ENCODE results near the gene EPC2. TPM values are rescaled to one million over a fixed set of nuclear protein-coding genes. Genes with fewer than 3 reads are reported as not detected.

Gene EPC2
- total RNA-seq, 3 donors from 2014 or later, result 23.4 to 36.3 (median 29.2) TPM

DNA sequence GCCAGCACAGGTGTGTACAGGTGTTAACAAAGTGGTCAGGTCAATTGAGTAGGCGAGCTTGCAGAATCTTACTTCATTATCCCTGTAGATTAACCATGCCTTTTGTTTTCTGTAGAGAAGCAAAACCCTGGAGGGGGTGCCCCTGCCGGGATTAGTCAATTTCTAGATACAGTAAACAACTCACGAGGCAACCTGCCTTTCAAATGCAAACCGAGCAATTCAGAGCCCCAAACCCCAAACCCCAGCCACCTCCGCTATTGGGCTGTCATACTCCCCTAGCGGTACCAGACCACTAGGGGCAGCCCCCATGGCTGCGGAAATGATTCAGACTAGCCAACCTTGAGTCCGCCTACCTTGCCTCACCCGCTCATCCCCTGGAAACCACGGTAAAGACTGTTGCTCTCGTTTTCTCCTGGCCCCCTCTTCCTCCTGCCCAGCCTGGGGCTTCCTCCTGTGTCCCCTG lies 169.1 kb downstream of the EPC2 start:
- Histone ChIP-seq H3K9me3 (no peaks in the 10 kb centered on the region), H3K36me3 (ENCODE audit: low read depth) (no peaks in the 10 kb centered on the region), H3K4me1 (ENCODE audit: low read depth) (peaks cover 14% of the 10 kb centered on the region), H3K4me3 (no peak overlapping the region)
- ATAC-seq (peak; percentile 61), DNase-seq (peak; percentile 29 to 50 (median 40))
- intact Hi-C loops (cut with DNase I, micrococcal nuclease), result no loop called here
- TF ChIP-seq CTCF (IDR thresholded peaks at IDR 0.05), result no peak

- intact Hi-C loops (cut with DNase I, micrococcal nuclease), result no loop called here
These were observed 169.8 kb downstream of the EPC2 start for GRCh38 chr2:148814143-148814859.

DNA sequence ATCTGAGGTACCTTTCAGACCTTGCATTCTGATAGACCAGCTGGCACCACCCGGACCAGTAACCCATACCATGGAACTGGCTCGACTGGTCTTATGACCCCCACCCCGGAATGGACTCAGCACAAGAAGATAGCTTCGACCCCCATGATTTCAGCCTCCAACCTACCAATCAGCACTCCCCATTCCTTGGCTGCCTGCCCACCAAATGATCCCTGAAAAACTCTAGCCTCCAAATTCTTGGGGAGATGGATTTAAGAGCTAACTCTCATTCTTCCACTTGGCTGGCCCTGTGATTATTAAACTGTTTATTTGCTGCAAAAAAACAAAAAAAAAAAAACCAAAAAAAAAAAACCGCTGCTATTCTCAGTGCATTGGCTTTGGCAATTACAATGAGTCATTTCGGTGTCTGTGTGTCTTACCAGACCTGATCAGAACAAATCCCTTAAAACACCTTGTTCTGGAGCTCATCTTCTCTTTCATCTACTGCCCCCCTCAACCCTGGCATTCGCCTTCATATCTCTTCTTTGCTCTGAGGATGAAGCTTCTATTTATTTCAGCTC lies 170.4 kb downstream of the EPC2 start:
- peaks cover 14% of the 10 kb centered on the region for H3K4me1 ChIP-seq (ENCODE audit: low read depth)

More at GRCh38 chr2:148814143-148814859, 169.8 kb downstream of the EPC2 start:
- TF ChIP-seq CTCF (IDR thresholded peaks at IDR 0.05), result no peak
- DNase-seq, result peak in 2 of 3 donors; percentile 44 to 55
- Histone ChIP-seq H3K9me3 (no peaks in the 10 kb centered on the region), H3K4me1 (ENCODE audit: low read depth) (peaks cover 14% of the 10 kb centered on the region), H3K36me3 (ENCODE audit: low read depth) (no peaks in the 10 kb centered on the region), H3K4me3 (no peak overlapping the region)
- peak; percentile 84 for ATAC-seq

GRCh38 chr2:148816176-148816575 lies 171.6 kb downstream of the EPC2 start:
- DNase-seq (no peak), ATAC-seq (no peak)
- H3K9me3 ChIP-seq, result no peaks in the 10 kb centered on the region
- H3K36me3 ChIP-seq (ENCODE audit: low read depth), result no peaks in the 10 kb centered on the region
- H3K4me1 ChIP-seq (ENCODE audit: low read depth), result peaks cover 14% of the 10 kb centered on the region
- TF ChIP-seq CTCF (IDR thresholded peaks at IDR 0.05), result no peak
- H3K4me3 ChIP-seq, result no peak overlapping the region
- intact Hi-C loops (cut with DNase I, micrococcal nuclease), result no loop called here

More for the DNA sequence above, 170.4 kb downstream of the EPC2 start:
- TF ChIP-seq CTCF (IDR thresholded peaks at IDR 0.05), result no peak
- intact Hi-C loops (cut with DNase I, micrococcal nuclease), result no loop called here
- Histone ChIP-seq H3K9me3 (no peaks in the 10 kb centered on the region), H3K36me3 (ENCODE audit: low read depth) (no peaks in the 10 kb centered on the region), H3K4me3 (no peak overlapping the region)
- ATAC-seq, result no peak
- peak in 2 of 3 donors; percentile 29 to 38 for DNase-seq

- intact Hi-C loops (cut with DNase I, micrococcal nuclease), result no loop called here
- Histone ChIP-seq H3K4me3 (no peak overlapping the region), H3K4me1 (ENCODE audit: low read depth) (peaks cover 14% of the 10 kb centered on the region), H3K36me3 (ENCODE audit: low read depth) (no peaks in the 10 kb centered on the region), H3K9me3 (no peaks in the 10 kb centered on the region)
- no peak for TF ChIP-seq CTCF (IDR thresholded peaks at IDR 0.05)
- ATAC-seq (no peak), DNase-seq (no peak)
These were observed 172.7 kb downstream of the EPC2 start for GRCh38 chr2:148817210-148817708.
